GM12875 (cell line): ENCODE measurements around the gene MYL6B.

ENCODE experiments used
- H3K4me3 ChIP-seq: one replicate; pipeline ENCODE4 v1.5.1; 2011; ENCODE audit warnings: low read depth, low read length, control low read depth
- TF ChIP-seq, protein P1 (sequence below): IDR thresholded peaks from 2 replicates; pipeline ENCODE4 v1.5.1; 2011; ENCODE audit warnings: low read depth, mild to moderate bottlenecking, control low read depth, inconsistent platforms, low read length, moderate library complexity, borderline replicate concordance; ENCODE audit not compliant: insufficient read depth

Gene MYL6B

DNA sequence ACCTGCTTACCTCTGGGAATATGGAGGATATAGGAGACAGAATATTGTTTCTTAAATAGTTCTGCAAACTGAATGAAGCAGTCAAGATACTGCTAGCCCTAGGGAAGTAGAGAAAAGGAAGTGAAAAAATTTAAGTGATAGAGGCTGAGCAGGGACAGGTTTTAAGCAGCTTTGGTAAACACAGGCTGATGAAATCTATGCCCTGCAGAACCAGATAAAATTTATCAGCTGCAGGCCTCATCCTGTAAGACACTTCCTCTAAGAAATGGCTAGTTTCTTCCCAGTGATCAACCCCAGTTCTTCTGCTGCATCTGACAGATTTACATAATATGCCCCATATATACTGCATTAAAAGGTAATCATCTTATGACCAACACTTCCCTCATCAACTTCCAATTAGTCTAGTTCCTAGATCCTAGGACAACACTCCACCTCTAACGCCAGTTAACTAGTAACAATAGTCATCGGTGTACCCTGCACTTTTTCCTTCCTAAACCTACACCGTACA, 25.6 kb upstream of the MYL6B start:
- no peak overlapping the region for H3K4me3 ChIP-seq
- TF ChIP-seq, protein P1, sequence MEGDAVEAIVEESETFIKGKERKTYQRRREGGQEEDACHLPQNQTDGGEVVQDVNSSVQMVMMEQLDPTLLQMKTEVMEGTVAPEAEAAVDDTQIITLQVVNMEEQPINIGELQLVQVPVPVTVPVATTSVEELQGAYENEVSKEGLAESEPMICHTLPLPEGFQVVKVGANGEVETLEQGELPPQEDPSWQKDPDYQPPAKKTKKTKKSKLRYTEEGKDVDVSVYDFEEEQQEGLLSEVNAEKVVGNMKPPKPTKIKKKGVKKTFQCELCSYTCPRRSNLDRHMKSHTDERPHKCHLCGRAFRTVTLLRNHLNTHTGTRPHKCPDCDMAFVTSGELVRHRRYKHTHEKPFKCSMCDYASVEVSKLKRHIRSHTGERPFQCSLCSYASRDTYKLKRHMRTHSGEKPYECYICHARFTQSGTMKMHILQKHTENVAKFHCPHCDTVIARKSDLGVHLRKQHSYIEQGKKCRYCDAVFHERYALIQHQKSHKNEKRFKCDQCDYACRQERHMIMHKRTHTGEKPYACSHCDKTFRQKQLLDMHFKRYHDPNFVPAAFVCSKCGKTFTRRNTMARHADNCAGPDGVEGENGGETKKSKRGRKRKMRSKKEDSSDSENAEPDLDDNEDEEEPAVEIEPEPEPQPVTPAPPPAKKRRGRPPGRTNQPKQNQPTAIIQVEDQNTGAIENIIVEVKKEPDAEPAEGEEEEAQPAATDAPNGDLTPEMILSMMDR, result no peak

DNA sequence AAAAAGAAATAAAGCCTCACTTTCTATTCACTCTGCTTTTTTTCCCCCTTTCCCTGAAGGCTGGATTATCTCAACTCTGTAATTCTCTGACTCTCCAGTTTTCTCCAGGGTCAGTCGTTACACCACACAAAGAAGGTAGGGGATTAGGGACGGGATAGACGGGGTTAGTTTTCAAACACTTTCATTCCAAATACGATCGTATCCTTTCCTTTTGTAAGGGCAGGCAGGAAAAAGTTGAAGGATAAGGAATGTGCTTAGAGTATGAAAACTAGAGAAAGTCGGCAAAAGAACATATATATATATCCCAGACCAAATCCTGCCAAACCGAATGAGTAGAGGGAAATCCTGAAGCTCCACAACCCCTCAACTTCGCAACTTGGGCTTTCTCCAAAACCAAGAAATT, 24.9 kb upstream of the MYL6B start:
- TF ChIP-seq, protein P1, result no peak
- peak overlapping the region; percentile 24 for H3K4me3 ChIP-seq

DNA sequence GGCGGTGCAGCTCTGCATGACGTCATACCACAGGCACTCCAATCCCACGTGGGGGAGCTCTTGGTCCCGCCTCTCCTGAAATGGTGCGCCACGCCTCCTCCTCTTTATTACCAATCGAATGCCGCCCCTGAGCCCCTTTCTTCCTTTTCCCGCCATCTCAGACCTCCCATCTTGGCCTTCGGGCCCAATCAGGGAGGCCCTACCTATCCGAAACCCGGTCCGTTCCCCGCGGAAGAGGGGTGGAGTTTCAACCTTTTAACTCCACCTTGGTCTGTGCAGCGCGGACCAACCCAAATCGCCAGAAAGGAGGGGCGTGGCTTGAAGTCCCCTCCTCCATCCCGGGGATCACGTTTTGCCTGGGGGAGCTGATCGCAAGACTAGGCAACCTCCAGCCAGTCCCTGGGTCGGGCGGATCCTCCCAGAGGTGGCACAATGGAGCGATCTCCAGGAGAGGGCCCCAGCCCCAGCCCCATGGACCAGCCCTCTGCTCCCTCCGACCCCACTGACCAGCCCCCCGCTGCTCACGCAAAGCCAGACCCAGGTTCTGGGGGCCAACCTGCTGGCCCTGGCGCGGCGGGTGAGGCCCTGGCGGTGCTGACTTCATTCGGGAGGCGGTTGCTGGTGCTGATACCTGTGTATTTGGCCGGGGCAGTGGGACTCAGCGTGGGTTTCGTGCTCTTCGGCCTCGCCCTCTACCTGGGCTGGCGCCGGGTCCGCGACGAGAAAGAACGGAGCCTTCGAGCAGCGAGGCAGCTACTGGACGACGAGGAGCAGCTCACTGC, 24.3 kb upstream of the MYL6B start, which contains the start of gene ESYT1:
ESYT1 (plus strand) TSS at position 380 of the 782 bp plus-strand sequence; CDS start at position 433, 53 bp downstream.
- peak within 1 kb of the TSS; percentile 81 for H3K4me3 ChIP-seq
- TF ChIP-seq, protein P1, result no peak

DNA sequence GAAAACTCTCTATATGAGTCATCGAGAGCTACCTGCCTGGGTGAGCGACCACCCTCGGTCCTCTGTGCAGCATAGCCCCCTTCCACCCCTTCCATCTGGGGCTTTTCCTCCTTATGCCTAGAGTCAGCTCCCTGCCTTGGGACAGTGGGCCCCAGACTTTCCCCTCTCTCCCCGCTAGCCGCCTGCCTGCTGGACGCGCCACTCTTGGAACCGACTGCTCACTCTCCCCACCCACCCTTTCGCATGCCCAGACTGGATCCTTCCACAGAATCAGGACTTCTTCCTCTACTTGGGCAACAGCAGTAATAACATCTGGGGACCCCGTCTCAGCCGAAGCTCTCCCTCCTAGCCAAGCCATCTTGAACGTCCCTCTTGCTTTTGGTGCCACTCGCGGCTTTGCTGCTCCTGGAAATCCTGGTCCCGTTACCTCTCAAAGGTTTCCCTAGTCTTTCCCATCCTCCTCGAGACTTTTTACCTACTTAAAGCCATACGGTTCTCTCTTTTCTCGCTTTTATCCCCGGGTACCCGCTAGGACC, 23.6 kb upstream of the MYL6B start:
- TF ChIP-seq, protein P1, result no peak

DNA sequence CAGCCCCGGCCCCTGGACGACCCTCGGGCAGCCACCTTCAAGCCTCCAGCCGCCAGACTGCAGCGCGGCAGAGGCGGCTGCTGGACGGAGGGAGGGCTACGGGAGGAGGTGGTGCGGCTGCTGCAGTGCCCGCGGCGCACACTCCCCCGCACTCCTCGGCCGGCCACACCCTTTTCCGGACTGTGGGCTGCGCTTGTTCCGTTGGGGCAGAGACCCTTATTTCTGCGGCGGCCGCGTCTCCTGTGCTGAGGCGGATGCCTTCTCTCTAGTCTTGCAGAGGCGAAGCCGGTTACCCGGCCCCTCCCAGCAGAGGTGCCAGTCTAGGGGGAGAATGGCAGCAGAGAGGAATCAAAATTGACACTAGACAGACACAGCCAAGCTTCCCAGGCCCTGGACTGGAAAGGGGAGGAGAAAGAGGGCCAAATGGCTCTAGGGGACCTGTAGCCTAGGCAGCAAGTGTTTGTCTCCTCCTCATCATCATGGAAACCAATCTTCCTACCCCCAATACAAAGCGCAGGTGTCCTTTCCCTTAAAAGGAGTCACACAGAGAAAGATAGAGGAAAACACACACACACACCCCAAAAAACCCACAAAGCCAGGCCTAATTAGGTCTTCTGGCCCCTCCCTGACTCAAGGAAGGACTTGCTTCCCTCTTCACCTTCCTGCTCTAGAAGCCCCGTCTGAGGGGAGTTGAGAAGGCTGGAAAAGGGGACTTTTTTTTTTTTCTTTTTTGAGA, 23.0 kb upstream of the MYL6B start:
- peak overlapping the region; percentile 81 for H3K4me3 ChIP-seq
- TF ChIP-seq, protein P1, result no peak

More for the DNA sequence above, 23.6 kb upstream of the MYL6B start:
- peak overlapping the region; percentile 81 for H3K4me3 ChIP-seq

DNA sequence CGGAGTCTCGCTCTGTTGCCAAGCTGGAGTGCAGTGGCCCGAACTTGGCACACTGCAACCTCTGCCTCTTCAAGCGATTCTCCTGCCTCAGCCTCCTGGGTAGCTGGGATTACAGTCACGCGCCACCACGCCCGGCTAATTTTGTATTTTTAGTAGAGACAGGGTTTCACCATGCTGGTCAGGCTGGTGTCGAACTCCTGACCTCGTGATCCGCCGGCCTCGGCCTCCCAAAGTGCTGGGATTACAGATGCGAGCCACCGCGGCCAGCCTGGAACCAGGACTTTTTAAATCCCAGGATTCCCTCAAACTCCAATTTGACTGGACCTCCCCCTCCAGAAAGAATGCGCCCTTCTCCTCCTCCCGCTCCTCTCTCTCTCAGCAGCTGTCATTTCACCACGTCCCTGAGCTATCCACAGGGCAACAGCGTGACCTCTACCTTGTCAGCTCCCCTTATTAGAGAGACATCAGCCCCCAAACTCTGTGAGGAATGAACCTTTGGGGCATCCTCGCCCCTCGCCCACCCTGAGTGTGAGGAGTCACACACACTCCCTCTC, 22.4 kb upstream of the MYL6B start:
- H3K4me3 ChIP-seq, result peak overlapping the region; percentile 81
- TF ChIP-seq, protein P1, result no peak
